DOHH2 (cell line): ENCODE results near the gene ASMTL.

ENCODE experiments used
- H3F3A ChIP-seq: fragments of 200-600 bp; sonication (generic), shearing (Covaris generic); 2 replicates; pipeline ENCODE4 v1.6.0; 2016; ENCODE audit warnings: antibody characterized with exemption, mild to moderate bottlenecking; ENCODE audit not compliant: control insufficient read depth, insufficient read depth
- H3K27ac ChIP-seq: fragments of 200-600 bp; sonication (generic); 2 replicates; pipeline ENCODE4 v1.5.1; 2014; ENCODE audit warnings: low read depth, mild to moderate bottlenecking, low read length, moderate library complexity
- H3K27me3 ChIP-seq: fragments of 200-600 bp; sonication (generic); 2 replicates; pipeline ENCODE4 v1.6.1; 2014; ENCODE audit warnings: mild to moderate bottlenecking, low read length, mixed read lengths; ENCODE audit not compliant: control insufficient read depth
- H3K36me3 ChIP-seq: fragments of 200-600 bp; sonication (generic); 2 replicates; pipeline ENCODE4 v1.6.1; 2014; ENCODE audit warnings: mild to moderate bottlenecking, low read length, moderate library complexity, mixed read lengths; ENCODE audit not compliant: control insufficient read depth
- H3K4me1 ChIP-seq: fragments of 200-600 bp; sonication (generic); 2 replicates; pipeline ENCODE4 v1.6.1; 2014; ENCODE audit warnings: mild to moderate bottlenecking, low read length, mixed read lengths; ENCODE audit not compliant: control insufficient read depth
- H3K4me2 ChIP-seq: fragments of 200-600 bp; sonication (generic); 2 replicates; pipeline ENCODE4 v1.6.0; 2014; ENCODE audit warnings: mild to moderate bottlenecking, low read length, moderate library complexity
- H3K4me3 ChIP-seq: fragments of 200-600 bp; sonication (generic); 2 replicates; pipeline ENCODE4 v1.5.1; 2014; ENCODE audit warnings: mild to moderate bottlenecking, low read length, mixed read lengths
- H3K79me2 ChIP-seq: fragments of 200-600 bp; sonication (generic); 2 replicates; pipeline ENCODE4 v1.6.1; 2014; ENCODE audit warnings: mild to moderate bottlenecking, low read length, mixed read lengths; ENCODE audit not compliant: control insufficient read depth
- H3K9me2 ChIP-seq: fragments of 200-600 bp; sonication (generic); replicated peaks from 2 replicates; pipeline ENCODE4 v1.6.1; 2014; ENCODE audit warnings: mild to moderate bottlenecking, low read length, mixed read lengths; ENCODE audit not compliant: control insufficient read depth
- H3K9me3 ChIP-seq: fragments of 200-600 bp; sonication (generic); 2 replicates; pipeline ENCODE4 v1.6.1; 2014; ENCODE audit warnings: antibody characterized with exemption, low read length, mixed read lengths; ENCODE audit not compliant: control insufficient read depth, insufficient read depth
- H4K20me1 ChIP-seq: fragments of 200-600 bp; sonication (generic); 2 replicates; pipeline ENCODE4 v1.6.0; 2014; ENCODE audit warnings: low read depth, mild to moderate bottlenecking, antibody characterized with exemption, low read length, moderate library complexity; ENCODE audit not compliant: control insufficient read depth, insufficient read depth
- EZH2phosphoT487 ChIP-seq: fragments of 200-600 bp; sonication (generic); IDR thresholded peaks from 2 replicates; pipeline ENCODE4 v1.6.1; 2017; ENCODE audit warnings: borderline replicate concordance, mild to moderate bottlenecking, antibody characterized with exemption, low read length, moderate library complexity, mixed read lengths
- TF ChIP-seq, protein P1 (sequence below): fragments of 200-600 bp; sonication (generic); IDR thresholded peaks from one replicate; pipeline ENCODE4 v1.5.1; 2014; ENCODE audit warnings: antibody characterized with exemption, mild to moderate bottlenecking, low read depth, low read length; ENCODE audit not compliant: poor library complexity, severe bottlenecking

The ASMTL gene

GRCh38 chrX:1416327-1416784 is 36.4 kb downstream of the ASMTL start:
- no peaks in the 10 kb centered on the region for H3K9me2 ChIP-seq
- TF ChIP-seq EZH2phosphoT487: no peak
- TF ChIP-seq, protein P1, sequence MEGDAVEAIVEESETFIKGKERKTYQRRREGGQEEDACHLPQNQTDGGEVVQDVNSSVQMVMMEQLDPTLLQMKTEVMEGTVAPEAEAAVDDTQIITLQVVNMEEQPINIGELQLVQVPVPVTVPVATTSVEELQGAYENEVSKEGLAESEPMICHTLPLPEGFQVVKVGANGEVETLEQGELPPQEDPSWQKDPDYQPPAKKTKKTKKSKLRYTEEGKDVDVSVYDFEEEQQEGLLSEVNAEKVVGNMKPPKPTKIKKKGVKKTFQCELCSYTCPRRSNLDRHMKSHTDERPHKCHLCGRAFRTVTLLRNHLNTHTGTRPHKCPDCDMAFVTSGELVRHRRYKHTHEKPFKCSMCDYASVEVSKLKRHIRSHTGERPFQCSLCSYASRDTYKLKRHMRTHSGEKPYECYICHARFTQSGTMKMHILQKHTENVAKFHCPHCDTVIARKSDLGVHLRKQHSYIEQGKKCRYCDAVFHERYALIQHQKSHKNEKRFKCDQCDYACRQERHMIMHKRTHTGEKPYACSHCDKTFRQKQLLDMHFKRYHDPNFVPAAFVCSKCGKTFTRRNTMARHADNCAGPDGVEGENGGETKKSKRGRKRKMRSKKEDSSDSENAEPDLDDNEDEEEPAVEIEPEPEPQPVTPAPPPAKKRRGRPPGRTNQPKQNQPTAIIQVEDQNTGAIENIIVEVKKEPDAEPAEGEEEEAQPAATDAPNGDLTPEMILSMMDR: no peak
- no peaks in the 10 kb centered on the region for H3K27me3 ChIP-seq
- H3K36me3 ChIP-seq: peaks cover 63% of the 10 kb centered on the region
- no peaks in the 10 kb centered on the region for H3K9me3 ChIP-seq
- H3K79me2 ChIP-seq: no peaks in the 10 kb centered on the region
- no peak overlapping the region for H3K4me3 ChIP-seq
- H3K4me2 ChIP-seq: no peak overlapping the region
- peaks cover 5% of the 10 kb centered on the region for H3K4me1 ChIP-seq
- no peak overlapping the region for H3K27ac ChIP-seq
- H3F3A ChIP-seq: peaks cover 7% of the 10 kb centered on the region
- H4K20me1 ChIP-seq: no peaks in the 10 kb centered on the region

GRCh38 chrX:1412551-1413161 is 40.1 kb downstream of the ASMTL start:
- Histone ChIP-seq H3K27me3 (no peaks in the 10 kb centered on the region), H3K4me3 (no peak overlapping the region), H3F3A (no peaks in the 10 kb centered on the region), H3K9me2 (no peaks in the 10 kb centered on the region), H3K27ac (no peak overlapping the region), H3K9me3 (no peaks in the 10 kb centered on the region), H4K20me1 (no peaks in the 10 kb centered on the region), H3K79me2 (no peaks in the 10 kb centered on the region), H3K36me3 (peaks cover 53% of the 10 kb centered on the region), H3K4me1 (peaks cover 8% of the 10 kb centered on the region), H3K4me2 (no peak overlapping the region)
- no peak for TF ChIP-seq EZH2phosphoT487
- TF ChIP-seq, protein P1: no peak

- Histone ChIP-seq H3K9me3 (no peaks in the 10 kb centered on the region), H3F3A (no peaks in the 10 kb centered on the region), H3K9me2 (no peaks in the 10 kb centered on the region), H3K4me2 (0 out of 2 replicates have a peak overlapping the region, but pooled peaks have one; percentile 14), H4K20me1 (no peaks in the 10 kb centered on the region), H3K4me3 (no peak overlapping the region), H3K36me3 (peaks cover 52% of the 10 kb centered on the region), H3K4me1 (peaks cover 8% of the 10 kb centered on the region), H3K27me3 (no peaks in the 10 kb centered on the region), H3K79me2 (no peaks in the 10 kb centered on the region), H3K27ac (no peak overlapping the region)
- TF ChIP-seq, protein P1: no peak
Measured at GRCh38 chrX:1411326-1411725, 41.4 kb downstream of the ASMTL start.
